Measurements from ENCODE around the gene MOCOS. TPM values are rescaled to one million over a fixed set of nuclear protein-coding genes. Genes with fewer than 3 reads are reported as not detected.

The MOCOS gene
- total RNA-seq, 1 donor from 2014 or later, result 1.9 TPM

DNA sequence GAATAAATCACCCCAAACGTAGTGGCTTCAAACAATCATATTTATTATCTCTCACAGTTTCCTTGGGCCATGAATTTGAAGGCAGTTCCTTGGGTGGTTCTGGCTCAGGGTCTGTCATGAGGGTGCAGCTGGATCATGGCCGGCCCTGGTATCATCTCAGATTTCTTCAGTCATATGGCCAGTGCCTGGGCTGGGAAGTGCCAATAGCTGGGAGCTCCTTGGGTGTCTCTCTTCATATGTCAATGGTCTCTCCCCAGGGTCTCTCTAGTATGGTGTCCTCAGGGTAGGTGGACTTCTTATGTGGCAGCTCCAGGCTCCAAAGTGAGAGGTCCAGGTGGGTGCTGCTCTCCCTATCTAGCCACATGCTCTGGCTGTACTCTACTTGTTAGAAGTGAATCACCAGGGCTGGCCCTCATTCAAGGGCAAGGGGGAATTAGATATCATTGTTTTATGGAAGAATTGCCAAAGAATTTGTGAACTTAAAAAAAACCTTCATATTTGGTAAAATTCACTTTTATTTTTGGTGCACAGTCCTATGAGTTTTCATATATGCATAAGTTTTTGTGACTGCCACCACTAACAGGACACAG is 125.6 kb downstream of the MOCOS start:
- Mint-ChIP-seq H3K27ac (ENCODE audit: unreplicated experiment) (peak overlapping the region; percentile 53), H3K9me3 (ENCODE audit: unreplicated experiment) (peaks cover 3% of the 10 kb centered on the region), H3K4me1 (ENCODE audit: low read depth, unreplicated experiment) (peaks cover 65% of the 10 kb centered on the region), H3K4me3 (ENCODE audit: unreplicated experiment) (no peak overlapping the region), H3K36me3 (ENCODE audit: low read depth, unreplicated experiment) (peaks cover 2% of the 10 kb centered on the region), H3K27me3 (ENCODE audit: low read depth, unreplicated experiment) (no peaks in the 10 kb centered on the region)
- Histone ChIP-seq H3K9ac (ENCODE audit: low read length) (no peak overlapping the region), H3K4me1 (ENCODE audit: insufficient read depth, low read length) (peaks cover 60% of the 10 kb centered on the region), H2AFZ (ENCODE audit: low read depth, low read length) (no peak overlapping the region), H3K79me2 (ENCODE audit: insufficient read depth, low read length) (peaks cover 21% of the 10 kb centered on the region), H4K20me1 (ENCODE audit: insufficient read depth, low read length) (no peaks in the 10 kb centered on the region), H3K4me3 (ENCODE audit: insufficient read depth, low read depth, low read length) (no peak overlapping the region), H3K9me3 (ENCODE audit: insufficient read depth, low read depth, low read length) (no peaks in the 10 kb centered on the region), H3K27me3 (ENCODE audit: insufficient read depth, low read length) (no peaks in the 10 kb centered on the region), H3K36me3 (ENCODE audit: insufficient read depth, low read length) (no peaks in the 10 kb centered on the region), H3K4me2 (ENCODE audit: low read length) (peak overlapping the region; percentile 34), H3K27ac (ENCODE audit: low read depth, low read length) (no peak overlapping the region)
- TF ChIP-seq EZH2 (IDR thresholded peaks at IDR 0.05; ENCODE audit: insufficient read depth, low read length), result no peak
- TF ChIP-seq, protein P1, sequence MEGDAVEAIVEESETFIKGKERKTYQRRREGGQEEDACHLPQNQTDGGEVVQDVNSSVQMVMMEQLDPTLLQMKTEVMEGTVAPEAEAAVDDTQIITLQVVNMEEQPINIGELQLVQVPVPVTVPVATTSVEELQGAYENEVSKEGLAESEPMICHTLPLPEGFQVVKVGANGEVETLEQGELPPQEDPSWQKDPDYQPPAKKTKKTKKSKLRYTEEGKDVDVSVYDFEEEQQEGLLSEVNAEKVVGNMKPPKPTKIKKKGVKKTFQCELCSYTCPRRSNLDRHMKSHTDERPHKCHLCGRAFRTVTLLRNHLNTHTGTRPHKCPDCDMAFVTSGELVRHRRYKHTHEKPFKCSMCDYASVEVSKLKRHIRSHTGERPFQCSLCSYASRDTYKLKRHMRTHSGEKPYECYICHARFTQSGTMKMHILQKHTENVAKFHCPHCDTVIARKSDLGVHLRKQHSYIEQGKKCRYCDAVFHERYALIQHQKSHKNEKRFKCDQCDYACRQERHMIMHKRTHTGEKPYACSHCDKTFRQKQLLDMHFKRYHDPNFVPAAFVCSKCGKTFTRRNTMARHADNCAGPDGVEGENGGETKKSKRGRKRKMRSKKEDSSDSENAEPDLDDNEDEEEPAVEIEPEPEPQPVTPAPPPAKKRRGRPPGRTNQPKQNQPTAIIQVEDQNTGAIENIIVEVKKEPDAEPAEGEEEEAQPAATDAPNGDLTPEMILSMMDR (IDR thresholded peaks at IDR 0.05; ENCODE audit: insufficient read depth, low read depth, low read length), result no peak
- DNase-seq (ENCODE audit: low read depth) (peak; percentile 64), FAIRE-seq (no peak)

GRCh38 chr18:36314098-36314497 is 126.8 kb downstream of the MOCOS start:
- H3K4me3 Mint-ChIP-seq (ENCODE audit: unreplicated experiment), result no peak overlapping the region
- TF ChIP-seq EZH2 (IDR thresholded peaks at IDR 0.05; ENCODE audit: insufficient read depth, low read length), result no peak
- TF ChIP-seq, protein P1 (IDR thresholded peaks at IDR 0.05; ENCODE audit: insufficient read depth, low read depth, low read length), result no peak
- Histone ChIP-seq H3K4me3 (ENCODE audit: insufficient read depth, low read depth, low read length) (no peak overlapping the region), H3K9ac (ENCODE audit: low read length) (peak overlapping the region; percentile 25), H3K27ac (ENCODE audit: low read depth, low read length) (peak overlapping the region; percentile 82), H2AFZ (ENCODE audit: low read depth, low read length) (no peak overlapping the region), H4K20me1 (ENCODE audit: insufficient read depth, low read length) (no peaks in the 10 kb centered on the region), H3K4me2 (ENCODE audit: low read length) (peak overlapping the region; percentile 45), H3K9me3 (ENCODE audit: insufficient read depth, low read depth, low read length) (no peaks in the 10 kb centered on the region), H3K27me3 (ENCODE audit: insufficient read depth, low read length) (no peaks in the 10 kb centered on the region), H3K79me2 (ENCODE audit: insufficient read depth, low read length) (peaks cover 21% of the 10 kb centered on the region), H3K36me3 (ENCODE audit: insufficient read depth, low read length) (no peaks in the 10 kb centered on the region), H3K4me1 (ENCODE audit: insufficient read depth, low read length) (peaks cover 52% of the 10 kb centered on the region)
- FAIRE-seq, result no peak
- H3K27ac Mint-ChIP-seq (ENCODE audit: unreplicated experiment), result peak overlapping the region; percentile 86
- no peaks in the 10 kb centered on the region for H3K27me3 Mint-ChIP-seq (ENCODE audit: low read depth, unreplicated experiment)
- H3K36me3 Mint-ChIP-seq (ENCODE audit: low read depth, unreplicated experiment), result peaks cover 2% of the 10 kb centered on the region
- H3K4me1 Mint-ChIP-seq (ENCODE audit: low read depth, unreplicated experiment), result peaks cover 53% of the 10 kb centered on the region
- peaks cover 11% of the 10 kb centered on the region for H3K9me3 Mint-ChIP-seq (ENCODE audit: unreplicated experiment)
- peak; percentile 55 for DNase-seq (ENCODE audit: low read depth)

DNA sequence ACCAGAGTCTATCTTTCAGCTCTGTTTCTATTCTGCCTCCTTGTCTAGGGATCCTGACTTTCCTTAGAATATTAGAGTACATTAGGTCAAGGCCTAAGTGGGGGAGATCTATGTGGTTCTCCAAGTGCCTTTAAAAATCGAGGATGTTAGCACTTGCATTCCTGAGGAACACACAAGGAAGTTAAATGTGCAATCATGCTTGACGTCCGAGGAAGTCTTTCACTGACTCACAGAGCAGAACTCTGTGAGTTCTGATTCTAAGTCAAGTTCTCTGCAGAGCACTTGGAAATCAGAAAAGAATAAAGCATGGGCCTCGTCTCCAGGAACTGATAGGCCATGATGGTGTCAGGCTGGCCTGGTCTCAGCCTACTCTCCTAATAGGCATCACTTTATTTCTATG is 127.5 kb downstream of the MOCOS start:
- Histone ChIP-seq H3K4me2 (ENCODE audit: low read length) (peak overlapping the region; percentile 45), H3K4me3 (ENCODE audit: insufficient read depth, low read depth, low read length) (no peak overlapping the region), H3K27ac (ENCODE audit: low read depth, low read length) (peak overlapping the region; percentile 82), H3K27me3 (ENCODE audit: insufficient read depth, low read length) (no peaks in the 10 kb centered on the region), H2AFZ (ENCODE audit: low read depth, low read length) (no peak overlapping the region), H3K79me2 (ENCODE audit: insufficient read depth, low read length) (peaks cover 21% of the 10 kb centered on the region), H3K9ac (ENCODE audit: low read length) (peak overlapping the region; percentile 73), H3K9me3 (ENCODE audit: insufficient read depth, low read depth, low read length) (no peaks in the 10 kb centered on the region), H3K4me1 (ENCODE audit: insufficient read depth, low read length) (peaks cover 47% of the 10 kb centered on the region), H3K36me3 (ENCODE audit: insufficient read depth, low read length) (no peaks in the 10 kb centered on the region), H4K20me1 (ENCODE audit: insufficient read depth, low read length) (no peaks in the 10 kb centered on the region)
- Mint-ChIP-seq H3K36me3 (ENCODE audit: low read depth, unreplicated experiment) (peaks cover 2% of the 10 kb centered on the region), H3K27me3 (ENCODE audit: low read depth, unreplicated experiment) (no peaks in the 10 kb centered on the region), H3K9me3 (ENCODE audit: unreplicated experiment) (peaks cover 16% of the 10 kb centered on the region), H3K4me3 (ENCODE audit: unreplicated experiment) (no peak overlapping the region), H3K27ac (ENCODE audit: unreplicated experiment) (peak overlapping the region; percentile 86), H3K4me1 (ENCODE audit: low read depth, unreplicated experiment) (peaks cover 47% of the 10 kb centered on the region)
- TF ChIP-seq EZH2 (IDR thresholded peaks at IDR 0.05; ENCODE audit: insufficient read depth, low read length), result no peak
- TF ChIP-seq, protein P1 (IDR thresholded peaks at IDR 0.05; ENCODE audit: insufficient read depth, low read depth, low read length), result no peak
- FAIRE-seq, result peak; percentile 72
- peak; percentile 94 for DNase-seq (ENCODE audit: low read depth)
